Activated gamma-delta T cell treated with anti-CD3 and anti-CD28 coated beads, Interleukin-2, amount 50 U/mL, for 16 hours (primary cell): ENCODE results near the gene TPD52L1.

Source experiments
- DNase-seq: peaks from one replicate; pipeline ENCODE4 v3.0.0-alpha.2; 2020; ENCODE audit warnings: low read depth

The TPD52L1 gene

GRCh38 chr6:125182237-125183008 is 28.9 kb downstream of the TPD52L1 start:
- no peak for DNase-seq

GRCh38 chr6:125183391-125183790 is 29.8 kb downstream of the TPD52L1 start:
- DNase-seq: no peak

- no peak for DNase-seq
Observed at GRCh38 chr6:125188037-125188436, 34.5 kb downstream of the TPD52L1 start.

- DNase-seq: no peak
Observed at GRCh38 chr6:125188594-125189203, 35.1 kb downstream of the TPD52L1 start.

- no peak for DNase-seq
Observed at GRCh38 chr6:125189494-125189893, 35.9 kb downstream of the TPD52L1 start.

- no peak for DNase-seq
Observed at GRCh38 chr6:125190667-125191066, 37.1 kb downstream of the TPD52L1 start.

GRCh38 chr6:125191916-125192609 is 38.5 kb downstream of the TPD52L1 start:
- peak; percentile 9 for DNase-seq

GRCh38 chr6:125192610-125192930 is 39.0 kb downstream of the TPD52L1 start:
- DNase-seq: no peak

- no peak for DNase-seq
Observed at GRCh38 chr6:125193208-125193607, 39.6 kb downstream of the TPD52L1 start.

- DNase-seq: no peak
Observed at GRCh38 chr6:125194941-125195340, 41.4 kb downstream of the TPD52L1 start.

GRCh38 chr6:125195526-125195925 is 42.0 kb downstream of the TPD52L1 start:
- no peak for DNase-seq

- no peak for DNase-seq
Observed at GRCh38 chr6:125196613-125197012, 43.0 kb downstream of the TPD52L1 start.

GRCh38 chr6:125197795-125198269 is 44.3 kb downstream of the TPD52L1 start:
- DNase-seq: no peak

- no peak for DNase-seq
Observed at GRCh38 chr6:125198398-125198937, 44.9 kb downstream of the TPD52L1 start.

- DNase-seq: no peak
Observed at GRCh38 chr6:125200941-125201340, 47.4 kb downstream of the TPD52L1 start.

- DNase-seq: no peak
Observed at GRCh38 chr6:125201961-125202729, 48.6 kb downstream of the TPD52L1 start.

- DNase-seq: no peak
Observed at GRCh38 chr6:125203395-125203794, 49.8 kb downstream of the TPD52L1 start.

GRCh38 chr6:125205931-125206330 is 52.4 kb downstream of the TPD52L1 start:
- DNase-seq: no peak

GRCh38 chr6:125206389-125206788 is 52.8 kb downstream of the TPD52L1 start:
- no peak for DNase-seq

- DNase-seq: no peak
Observed at GRCh38 chr6:125207956-125208355, 54.4 kb downstream of the TPD52L1 start.

- no peak for DNase-seq
Observed at GRCh38 chr6:125208625-125209249, 55.2 kb downstream of the TPD52L1 start.

GRCh38 chr6:125210667-125211066 is 57.1 kb downstream of the TPD52L1 start:
- DNase-seq: no peak
